Right lung (tissue), 5 donors: ENCODE measurements around the gene PDE1C. TPM values are rescaled to one million over a fixed set of nuclear protein-coding genes. Genes with fewer than 3 reads are reported as not detected.
A peak's percentile ranks its signal among the peaks of the same experiment; 100 is the strongest.
"Not testable (repeated sequence)": the region's sequence is repeated elsewhere in the genome, so short reads cannot be mapped to it uniquely, and the experiment has no call there.

ENCODE experiments used
- DNase-seq, 2 donors: peaks; one replicate each; pipeline ENCODE4 v3.0.0-alpha.2; 2013
- polyA plus RNA-seq, 5 donors: library from polyadenylated mRNA; unstranded; fragments of 120-200 nt; gene quantifications; one replicate each; pipeline versions ENCODE4 v1.2.1 to v1.2.3, GENCODE V29; 2013; ENCODE audit warnings: inconsistent platforms in 1 of 5, low replicate concordance in 1 of 5; ENCODE audit not compliant: insufficient read length in 5 of 5, insufficient read depth in 1 of 5

The PDE1C gene
- polyA plus RNA-seq, 5 donors = 2.5 to 4.8 (median 4.3) TPM

DNA sequence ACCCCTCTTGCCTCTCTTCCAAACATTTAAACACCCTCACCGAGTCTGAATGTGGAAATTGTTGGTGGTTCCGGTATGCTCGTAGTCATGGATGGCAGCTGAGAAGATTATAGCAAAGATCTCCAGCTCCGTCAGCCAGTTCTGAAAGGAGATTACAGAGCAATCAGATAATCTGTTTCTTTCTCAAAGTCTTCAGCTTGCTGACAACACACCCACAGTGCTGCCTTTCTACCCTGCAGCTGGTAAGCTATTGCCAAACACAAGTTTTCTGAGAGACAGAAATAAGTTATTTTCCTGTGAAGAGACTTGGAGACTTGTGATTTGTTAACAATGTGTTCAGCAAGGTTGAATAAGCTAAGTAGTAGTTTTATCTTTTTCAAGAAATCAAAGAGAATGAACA is 219.6 kb downstream of the PDE1C start:
- DNase-seq = no peak

DNA sequence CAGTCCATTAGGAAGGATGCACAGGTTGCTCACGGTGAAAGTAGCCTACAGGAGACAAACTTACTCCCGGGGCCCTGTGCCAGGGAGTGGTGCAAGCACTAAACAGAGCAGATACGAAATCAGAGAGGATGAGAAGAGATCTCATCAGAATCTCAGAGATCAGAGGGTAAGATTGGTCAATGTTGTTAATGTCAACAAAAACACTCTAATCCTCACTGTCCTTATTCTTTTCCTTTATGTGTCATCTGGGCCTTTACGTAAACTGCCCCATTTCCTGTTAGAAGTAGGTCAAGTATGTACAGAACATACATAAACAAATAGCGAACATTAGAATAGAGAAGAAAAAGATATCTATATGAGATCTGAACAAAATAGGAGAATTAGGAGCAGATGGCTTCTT is 220.1 kb downstream of the PDE1C start:
- no peak for DNase-seq

DNA sequence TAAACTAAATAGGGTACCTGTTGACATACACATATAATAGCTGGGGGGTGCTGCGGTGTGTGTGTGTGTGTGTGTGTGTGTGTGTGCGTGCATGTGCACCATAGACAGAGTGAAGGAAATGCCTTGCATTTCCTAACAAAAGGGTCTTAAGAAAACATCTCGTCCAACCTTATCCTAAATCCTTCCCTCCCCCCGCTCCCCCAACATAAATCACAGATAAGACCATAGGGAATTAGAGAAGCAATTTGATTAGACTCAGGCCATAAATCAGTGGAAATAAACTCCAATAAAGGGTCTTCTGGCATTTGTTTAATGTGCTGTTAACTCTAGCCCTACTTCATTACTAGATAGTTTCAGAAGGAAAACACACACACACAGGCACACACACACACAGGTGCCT is 234.7 kb downstream of the PDE1C start:
- DNase-seq = no peak

DNA sequence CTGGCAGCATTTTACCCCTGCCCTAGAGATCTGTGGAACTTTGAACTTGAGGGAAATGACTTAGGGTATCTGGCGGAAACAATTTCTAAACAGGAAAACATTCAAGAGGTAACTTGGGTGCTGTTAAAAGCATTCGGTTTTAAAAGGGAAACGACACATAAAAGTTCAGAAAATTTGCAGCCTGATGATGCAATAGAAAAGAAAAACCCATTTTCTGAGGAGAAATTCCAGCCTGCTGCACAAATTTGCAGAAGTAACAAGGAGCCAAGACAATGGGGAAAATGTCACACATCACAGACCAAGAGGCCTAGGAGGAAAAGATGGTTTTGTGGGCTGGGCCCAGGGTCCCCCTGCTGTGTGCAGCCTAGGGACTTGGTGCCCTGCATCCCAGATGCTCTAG is 236.6 kb downstream of the PDE1C start:
- DNase-seq = not testable (repeated sequence)

DNA sequence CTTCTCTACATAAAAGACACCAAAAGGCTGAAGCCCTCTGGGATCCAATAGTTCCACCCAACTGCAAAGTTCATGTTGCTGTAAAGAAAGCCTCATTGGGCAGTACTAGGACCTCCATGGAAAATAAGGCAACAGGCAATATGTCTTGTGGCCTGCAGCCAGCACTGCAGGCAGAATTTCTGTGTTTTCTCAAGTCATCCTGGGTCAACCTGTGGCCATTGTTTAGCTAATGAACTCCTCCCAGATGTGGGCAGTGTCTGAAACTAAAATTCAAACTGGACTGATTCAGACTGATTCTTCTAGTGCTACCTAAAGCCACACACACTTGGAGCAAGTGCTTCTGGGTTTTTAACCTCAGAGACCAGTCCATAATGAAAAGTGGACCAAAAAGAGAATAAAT is 241.7 kb downstream of the PDE1C start:
- DNase-seq = no peak

DNA sequence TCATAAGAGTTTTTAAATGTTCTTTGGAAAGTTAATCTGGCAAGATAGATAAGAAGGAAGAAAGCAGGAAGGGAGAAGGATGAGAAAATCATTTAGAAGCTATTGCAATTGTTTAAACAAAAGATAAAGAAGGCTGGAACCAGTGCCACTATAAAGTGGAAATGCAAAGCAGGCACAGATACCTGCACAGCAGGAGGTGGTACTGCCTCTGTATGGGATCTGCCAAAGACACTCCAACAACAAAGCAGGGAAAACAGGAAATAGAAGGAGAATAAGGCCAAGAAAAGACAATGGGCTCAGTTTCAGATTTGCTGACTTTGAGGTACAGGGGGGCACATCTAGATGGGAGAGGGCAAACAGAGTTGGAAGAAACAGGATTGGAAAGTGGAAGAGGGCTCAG is 244.6 kb downstream of the PDE1C start:
- DNase-seq = no peak

DNA sequence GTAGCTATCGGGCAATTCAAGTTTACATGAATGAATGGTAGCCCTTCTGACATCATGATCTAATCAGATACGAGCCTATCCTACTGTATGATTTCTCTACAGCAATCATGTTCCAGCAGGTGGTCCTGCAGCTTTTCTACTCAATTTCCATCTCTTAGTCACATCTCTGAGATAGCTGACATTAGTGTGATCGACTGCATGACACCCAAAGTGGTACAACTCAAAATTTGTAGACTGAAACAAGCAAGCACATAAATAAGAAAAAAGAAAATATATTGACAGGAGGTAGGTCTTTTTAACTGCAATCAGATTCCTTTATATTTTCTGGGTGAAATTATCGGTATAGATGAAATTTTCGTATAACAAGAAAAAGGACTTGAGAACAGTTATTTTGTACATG is 251.2 kb downstream of the PDE1C start:
- DNase-seq = no peak

DNA sequence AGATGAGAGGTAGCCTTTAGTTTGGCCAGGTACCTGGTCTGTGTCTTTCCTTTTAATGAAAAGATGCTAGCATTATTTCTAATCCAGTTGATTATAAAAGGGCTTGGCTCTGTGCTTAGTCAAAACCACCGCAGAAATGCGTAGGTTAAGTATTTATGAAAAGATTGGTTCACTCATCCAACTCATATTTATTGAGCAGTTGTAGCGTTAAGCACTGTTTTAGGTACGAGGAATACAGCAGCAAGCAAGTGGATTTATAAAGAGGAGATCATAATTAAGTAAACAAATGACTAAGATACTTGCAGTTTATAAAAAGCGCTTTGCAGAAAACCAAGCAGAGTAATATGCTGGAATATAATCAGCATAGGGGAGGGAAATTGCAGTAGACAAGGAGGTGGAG is 253.4 kb downstream of the PDE1C start:
- DNase-seq = no peak

DNA sequence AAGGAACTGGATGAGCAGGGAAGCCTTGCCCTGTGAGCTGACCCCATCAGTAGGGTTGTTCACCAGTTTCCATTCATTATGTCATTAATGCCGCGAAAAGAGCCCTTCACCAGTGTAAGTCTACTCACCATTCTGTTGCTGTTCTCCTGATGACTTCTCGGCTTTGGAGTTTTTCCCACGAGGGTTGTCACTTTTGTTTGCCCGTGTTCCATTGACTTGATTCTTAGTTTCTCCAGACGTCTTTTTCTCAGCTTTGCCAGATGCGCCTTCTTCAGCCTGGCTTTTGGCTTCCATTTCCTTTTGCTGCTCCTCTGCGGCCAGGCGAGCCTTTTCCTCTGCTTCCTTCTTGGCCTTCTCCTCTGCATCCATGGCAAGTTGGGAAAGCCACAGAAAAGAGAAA is 254.4 kb downstream of the PDE1C start:
- DNase-seq = no peak

DNA sequence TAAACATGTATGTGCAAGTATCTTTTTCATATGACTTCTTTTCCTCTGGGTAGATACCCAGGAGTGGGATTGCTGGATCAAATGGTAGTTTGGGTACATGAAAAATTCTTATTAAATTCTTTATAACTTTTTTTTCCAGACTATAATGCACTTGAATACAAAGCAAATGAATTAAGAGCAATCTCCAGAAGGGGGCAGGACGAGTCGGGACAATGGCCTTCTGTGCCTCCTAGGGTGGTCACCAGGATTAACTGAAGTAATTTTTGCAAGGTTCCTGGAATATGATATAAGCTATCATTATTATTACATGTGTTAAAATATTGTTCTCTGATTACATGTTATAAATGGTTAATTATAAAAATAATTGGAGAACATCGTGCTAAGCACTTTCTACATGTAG is 256.0 kb downstream of the PDE1C start:
- DNase-seq = no peak

DNA sequence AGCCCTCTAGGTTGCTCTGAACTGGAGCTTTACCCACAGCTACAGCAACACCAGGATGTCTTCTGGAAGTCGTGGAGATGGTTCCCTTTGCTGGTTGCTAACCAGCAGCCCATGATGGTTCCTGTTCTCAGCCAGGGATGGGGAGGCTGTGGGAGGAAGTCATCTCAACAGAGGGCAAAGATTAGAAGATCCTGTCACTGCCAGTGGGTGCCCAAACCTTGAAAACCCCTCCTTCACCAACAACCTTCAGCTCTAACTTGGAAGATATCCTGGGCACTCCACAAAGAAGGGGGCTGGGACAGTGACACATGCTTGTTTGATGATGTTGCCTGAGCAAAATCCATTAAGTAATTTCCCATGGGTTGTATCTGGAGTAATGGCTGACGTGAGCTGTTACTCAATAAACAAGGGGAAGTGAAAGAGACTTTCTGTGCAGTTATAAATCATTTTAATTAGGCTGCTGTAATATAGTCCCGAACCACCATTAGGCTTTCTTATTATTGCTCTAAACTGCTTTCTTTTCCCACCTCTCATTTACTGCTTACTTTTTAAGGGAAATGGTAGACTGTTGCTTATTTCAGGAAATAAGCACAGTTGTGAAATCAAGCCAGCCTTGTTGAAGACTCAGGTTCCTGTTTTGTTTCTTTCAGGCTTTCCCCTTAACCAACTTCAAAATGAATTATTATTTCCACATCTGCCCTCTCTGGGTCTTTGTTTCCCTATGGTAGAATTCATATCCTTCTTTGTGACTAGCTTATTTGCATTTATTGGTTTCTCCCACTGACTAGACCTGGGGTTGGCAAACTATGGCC is 258.4 kb downstream of the PDE1C start:
- DNase-seq = no peak

DNA sequence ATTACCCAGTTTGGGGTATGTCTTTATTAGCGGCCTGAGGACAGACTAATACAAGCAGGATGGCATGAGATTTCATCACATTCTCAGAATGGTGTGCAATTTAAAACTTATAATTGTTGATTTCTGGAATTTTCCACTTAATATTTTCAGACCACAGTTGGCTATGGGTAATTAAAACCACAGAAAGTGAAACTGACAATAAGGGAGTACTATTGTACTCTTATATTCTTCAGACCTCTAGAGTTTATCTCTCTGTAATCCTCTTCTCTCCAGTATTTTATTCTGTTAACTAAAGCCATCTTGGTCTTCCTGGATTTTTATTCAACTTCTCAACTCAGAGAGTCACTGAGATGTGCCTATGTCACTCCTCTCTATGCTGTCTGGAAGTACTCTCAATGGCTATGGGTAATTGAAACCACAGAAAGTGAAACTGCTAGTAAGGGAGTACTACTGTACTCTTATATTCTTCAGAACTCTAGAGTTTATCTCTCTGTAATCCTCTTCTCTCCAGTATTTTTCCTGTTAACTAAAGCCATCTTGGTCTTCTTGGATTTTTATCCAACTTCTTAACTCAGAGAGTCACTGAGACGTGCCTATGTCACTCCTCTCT is 264.9 kb downstream of the PDE1C start:
- DNase-seq = no peak

DNA sequence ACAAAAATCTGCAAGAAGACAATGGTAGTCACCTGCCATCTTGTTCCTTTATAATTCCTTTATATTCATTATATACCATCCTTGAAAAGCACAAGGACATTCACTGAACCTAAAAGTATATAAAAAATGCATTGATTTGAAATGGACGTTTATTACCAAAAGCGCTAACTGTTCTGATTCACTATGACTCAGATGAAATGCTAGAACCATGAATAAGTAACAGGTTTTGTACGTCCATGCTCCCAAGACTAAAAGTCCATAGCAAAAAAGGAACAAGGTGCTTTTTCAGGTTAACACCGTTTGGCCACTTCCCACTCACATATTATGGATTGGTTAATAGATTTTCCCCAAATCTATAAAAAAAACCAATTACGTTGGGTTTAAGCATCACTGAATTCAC is 273.8 kb downstream of the PDE1C start:
- DNase-seq = no peak

DNA sequence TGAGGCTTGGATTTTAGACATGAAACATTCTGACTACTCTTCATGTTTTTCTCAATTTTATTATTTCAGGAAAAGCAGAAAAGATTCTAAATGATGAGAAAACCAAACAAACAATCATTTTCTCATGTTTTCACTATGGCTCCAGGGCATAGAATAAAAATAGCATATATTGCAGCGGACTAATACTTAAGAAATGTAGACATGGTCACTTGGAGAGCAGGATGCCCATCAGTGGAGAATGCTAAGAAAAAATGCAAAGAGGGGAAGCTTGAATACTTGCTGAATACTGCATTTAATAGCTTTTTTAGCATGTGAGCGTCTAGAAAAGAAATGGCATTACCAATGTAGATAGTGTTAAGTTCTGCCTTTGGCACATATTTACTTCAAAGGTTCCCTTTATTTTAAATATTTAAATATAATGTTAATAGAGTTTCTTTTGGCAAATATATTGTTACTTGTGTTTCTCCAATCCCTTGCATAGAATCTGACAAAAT is 275.3 kb downstream of the PDE1C start:
- DNase-seq = no peak

DNA sequence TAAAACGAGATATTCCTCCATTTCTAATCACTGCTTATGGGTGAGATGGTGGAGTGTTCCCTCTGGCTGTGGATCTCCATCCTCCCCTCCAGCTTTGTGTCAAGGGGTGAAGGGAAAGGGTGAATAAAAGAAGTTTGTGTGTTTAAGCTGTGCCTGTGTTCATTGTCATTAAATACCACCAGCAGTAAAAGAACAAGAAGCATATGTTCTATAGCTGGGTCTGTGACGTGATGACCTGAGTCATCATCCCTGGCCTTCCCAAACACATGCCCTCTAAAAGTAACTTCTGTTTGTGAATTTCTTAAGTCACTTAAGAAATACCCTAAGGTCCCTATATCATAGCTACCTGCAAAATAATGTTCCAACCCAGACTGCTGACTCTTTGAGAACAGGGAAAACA is 278.3 kb downstream of the PDE1C start:
- no peak for DNase-seq

DNA sequence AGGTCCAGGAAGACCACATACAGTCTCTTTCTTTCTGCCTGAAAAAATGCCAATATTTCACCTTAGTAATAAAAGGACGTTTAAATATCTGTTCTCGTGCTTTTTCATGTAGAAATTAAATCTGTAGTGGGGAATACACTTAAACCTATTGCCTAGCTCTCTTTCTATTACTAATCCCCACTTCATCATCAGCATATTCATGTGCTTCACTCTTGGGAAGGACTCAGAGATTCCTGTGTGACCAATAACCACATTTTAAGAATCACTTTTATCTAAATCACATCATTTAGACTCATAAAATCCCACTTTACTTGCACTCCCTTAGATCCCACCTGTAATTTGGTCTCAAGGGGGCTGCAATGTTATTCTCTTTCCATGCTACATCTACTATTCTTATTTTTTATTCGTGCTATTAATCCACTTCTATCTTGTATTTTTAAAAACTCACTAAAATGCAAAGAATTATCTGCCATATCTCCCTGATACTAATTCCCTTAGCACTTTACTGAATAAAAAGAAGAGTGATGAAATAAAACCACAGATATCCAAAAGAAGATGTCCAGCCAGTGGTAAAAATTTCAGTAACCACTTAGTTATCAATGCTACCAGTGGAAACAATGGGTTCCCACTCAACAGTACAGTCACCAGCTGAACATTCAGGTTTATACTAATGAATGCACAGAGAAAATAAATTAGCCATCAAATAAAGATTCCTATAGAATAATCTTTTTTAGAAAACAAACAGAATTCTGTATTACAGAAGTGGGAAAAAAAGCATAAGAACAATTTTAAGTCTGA is 281.1 kb downstream of the PDE1C start:
- no peak for DNase-seq

DNA sequence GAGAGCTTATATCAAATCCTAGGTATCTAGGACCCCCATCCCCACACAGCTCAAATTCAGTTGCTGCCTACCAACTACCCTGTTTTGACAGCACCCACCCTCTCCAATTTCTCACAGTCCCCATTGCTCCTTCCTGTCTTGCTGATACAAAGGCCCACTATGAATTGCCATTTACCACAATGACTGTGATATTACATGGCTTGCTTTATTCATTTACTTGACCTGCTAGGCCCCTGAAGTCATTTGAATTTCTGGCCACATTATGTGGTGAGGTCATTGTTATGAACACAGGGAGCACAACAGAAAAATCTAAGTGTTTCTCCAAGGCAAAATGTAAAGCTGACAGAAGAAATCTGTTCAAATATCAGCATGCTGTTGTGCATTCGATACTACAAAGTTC is 281.8 kb downstream of the PDE1C start:
- DNase-seq = no peak

DNA sequence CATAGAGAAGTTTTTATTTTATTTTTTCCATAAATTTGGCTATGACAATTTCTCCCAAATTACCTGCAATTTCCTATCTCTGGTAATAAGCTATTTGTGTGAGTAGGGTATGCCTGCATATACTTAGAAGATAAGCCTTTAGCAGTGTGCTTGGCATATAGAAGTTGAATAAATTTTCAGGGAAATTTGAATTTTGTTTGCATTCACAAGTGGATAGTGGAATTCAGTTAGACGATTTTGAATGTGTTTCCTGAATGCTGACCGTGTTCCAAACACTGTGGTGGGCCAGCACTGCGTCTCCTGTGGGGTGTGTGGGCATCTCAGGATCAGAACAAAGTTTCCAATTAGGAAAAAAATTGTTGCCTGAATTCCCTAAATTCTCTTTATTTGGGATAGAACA is 283.9 kb downstream of the PDE1C start:
- no peak for DNase-seq

DNA sequence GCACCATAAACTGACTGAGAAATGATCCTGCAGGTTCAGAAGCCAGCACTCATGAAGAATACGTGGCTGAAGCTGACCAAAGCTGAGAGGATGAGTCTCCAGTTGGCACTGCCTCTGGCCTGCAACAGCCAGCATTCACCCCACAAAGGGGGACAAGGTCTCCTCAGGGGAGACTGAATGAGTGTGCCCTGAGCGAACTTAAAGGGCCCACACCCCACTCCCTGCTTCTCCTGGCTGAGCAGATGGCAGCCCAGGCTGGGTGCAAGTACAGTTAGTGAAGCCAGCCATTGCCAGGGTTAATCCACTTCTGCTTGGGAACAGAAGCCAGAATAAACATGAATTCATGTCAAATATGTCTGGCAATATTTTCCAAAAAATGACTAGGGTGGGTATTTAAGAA is 285.1 kb downstream of the PDE1C start:
- DNase-seq = no peak

DNA sequence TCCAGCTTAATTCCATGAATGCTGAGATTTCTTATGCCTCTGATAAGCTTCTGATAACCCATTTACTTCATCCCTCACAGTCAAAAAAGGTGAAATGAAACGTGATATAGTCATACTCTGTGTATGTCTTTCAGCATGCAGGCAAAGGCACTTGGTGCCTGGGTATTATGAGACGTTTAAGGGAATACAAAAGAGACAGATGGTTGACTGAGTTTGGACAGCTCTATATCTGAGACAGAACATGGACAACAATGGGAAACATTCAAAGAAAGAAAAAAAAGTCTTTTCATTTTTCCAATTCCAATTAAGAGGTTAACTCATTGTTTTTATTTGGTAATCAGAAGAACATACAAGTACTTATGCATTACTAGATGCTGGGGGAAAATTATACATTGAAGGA is 287.0 kb downstream of the PDE1C start:
- no peak for DNase-seq

DNA sequence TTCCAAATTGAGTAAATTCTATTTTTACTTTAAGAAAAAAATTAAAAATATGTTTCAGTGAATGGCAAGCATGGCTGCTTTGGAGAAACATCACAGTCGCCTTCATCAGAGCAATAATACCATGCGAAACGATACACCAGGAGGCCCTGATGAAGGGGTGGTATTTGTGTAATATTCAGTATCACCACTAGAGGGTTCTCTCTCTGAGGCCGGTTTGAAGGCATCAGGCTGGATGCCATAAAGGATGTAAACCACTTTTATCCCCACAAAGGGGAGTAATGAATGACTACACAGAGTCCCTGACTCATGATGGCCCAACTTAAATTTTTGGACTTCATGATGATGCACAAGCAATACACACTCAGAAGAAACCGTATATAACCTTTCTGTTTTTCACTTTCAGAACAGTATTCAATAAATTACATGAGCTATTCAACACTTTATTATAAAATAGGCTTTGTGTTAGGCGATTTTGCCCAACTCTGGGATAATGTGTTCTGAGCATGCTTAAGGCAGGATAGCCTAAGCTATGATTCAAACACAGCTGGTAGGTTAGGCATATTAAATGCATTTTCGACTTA is 287.7 kb downstream of the PDE1C start:
- DNase-seq = peak in 1 of 2 donors; percentile 12

DNA sequence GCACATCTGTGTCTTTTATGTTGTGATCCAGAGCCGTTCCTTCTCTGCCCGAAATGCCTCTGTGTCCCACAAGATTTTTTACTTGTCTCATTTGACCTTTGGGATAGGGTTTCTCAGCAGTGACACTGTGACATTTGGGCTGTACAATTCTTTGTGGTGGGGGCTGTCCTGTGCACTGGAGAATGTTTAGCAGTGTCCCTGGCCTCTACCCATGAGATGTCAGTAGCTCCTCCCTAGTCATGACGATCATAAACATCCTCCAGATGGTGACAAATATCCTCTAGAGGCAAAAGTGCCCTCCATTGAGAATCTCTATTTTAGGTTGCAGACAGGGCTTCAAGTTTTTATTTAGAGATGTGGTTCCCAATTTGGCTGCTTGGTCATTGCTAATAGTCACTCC is 291.9 kb downstream of the PDE1C start:
- no peak for DNase-seq
